Thyroid gland (tissue), 4 donors: ENCODE data around the gene GALNT8.

Source experiments
- POLR2A ChIP-seq, 2 donors: fragments of 450-650 bp; IDR thresholded peaks; one replicate each; pipeline ENCODE4 v1.6.1; 2017; ENCODE audit warnings: antibody characterized with exemption in 2 of 2, mild to moderate bottlenecking in 2 of 2, moderate library complexity in 1 of 2
- TF ChIP-seq, protein P1 (sequence below), 6 experiments: fragments of 200-600 bp in 3 of 6; fragments of 450-650 bp in 3 of 6; sonication (generic) in 3 of 6; IDR thresholded peaks; one replicate each; pipeline ENCODE4 v1.5.1; 2016 to 2019; ENCODE audit warnings: antibody characterized with exemption in 6 of 6, mild to moderate bottlenecking in 2 of 6, inconsistent platforms in 1 of 6, moderate library complexity in 1 of 6

- TF ChIP-seq, protein P1, sequence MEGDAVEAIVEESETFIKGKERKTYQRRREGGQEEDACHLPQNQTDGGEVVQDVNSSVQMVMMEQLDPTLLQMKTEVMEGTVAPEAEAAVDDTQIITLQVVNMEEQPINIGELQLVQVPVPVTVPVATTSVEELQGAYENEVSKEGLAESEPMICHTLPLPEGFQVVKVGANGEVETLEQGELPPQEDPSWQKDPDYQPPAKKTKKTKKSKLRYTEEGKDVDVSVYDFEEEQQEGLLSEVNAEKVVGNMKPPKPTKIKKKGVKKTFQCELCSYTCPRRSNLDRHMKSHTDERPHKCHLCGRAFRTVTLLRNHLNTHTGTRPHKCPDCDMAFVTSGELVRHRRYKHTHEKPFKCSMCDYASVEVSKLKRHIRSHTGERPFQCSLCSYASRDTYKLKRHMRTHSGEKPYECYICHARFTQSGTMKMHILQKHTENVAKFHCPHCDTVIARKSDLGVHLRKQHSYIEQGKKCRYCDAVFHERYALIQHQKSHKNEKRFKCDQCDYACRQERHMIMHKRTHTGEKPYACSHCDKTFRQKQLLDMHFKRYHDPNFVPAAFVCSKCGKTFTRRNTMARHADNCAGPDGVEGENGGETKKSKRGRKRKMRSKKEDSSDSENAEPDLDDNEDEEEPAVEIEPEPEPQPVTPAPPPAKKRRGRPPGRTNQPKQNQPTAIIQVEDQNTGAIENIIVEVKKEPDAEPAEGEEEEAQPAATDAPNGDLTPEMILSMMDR (IDR thresholded peaks at IDR 0.05) = no peak
- TF ChIP-seq POLR2A (IDR thresholded peaks at IDR 0.05) = no peak
These were observed 19.6 kb upstream of the GALNT8 start for GRCh38 chr12:4700621-4701026.
